HEK293 (cell line): Measurements from ENCODE around the gene RIT1.

Experiments used
- CTCF ChIA-PET: fragments of 350-600 bp; formaldehyde crosslinking; extraction: SDS; loops from one replicate; lab custom pipeline; 2021; ENCODE audit warnings: antibody characterized with exemption; lab: Yijun Ruan, JAX
- POLR2A ChIA-PET: fragments of 300-600 bp; formaldehyde crosslinking; extraction: SDS; loops from one replicate; lab custom pipeline; 2020; ENCODE audit warnings: antibody characterized with exemption, inconsistent platforms; lab: Yijun Ruan, JAX
- H3K27ac ChIP-seq: fragments of 200-500 bp; sonication (Bioruptor generic); 2 replicates; pipeline ENCODE4 v1.5.1; 2014; ENCODE audit warnings: low read depth, low read length, control low read depth, inconsistent platforms; ENCODE audit errors: extremely low read depth
- H3K36me3 ChIP-seq, 2 experiments: fragments of 200-500 bp in 1 of 2; sonication (Bioruptor generic) in 1 of 2; 1 replicate in 1 of 2; 2 replicates in 1 of 2; pipeline ENCODE4 v1.5.1; 2014 to 2017; ENCODE audit warnings: inconsistent platforms in 2 of 2, low read length in 2 of 2; ENCODE audit not compliant: control insufficient read depth in 2 of 2, insufficient read depth in 1 of 2
- H3K4me1 ChIP-seq: fragments of 200-500 bp; sonication (Bioruptor generic); 2 replicates; pipeline ENCODE4 v1.5.1; 2014; ENCODE audit warnings: mild to moderate bottlenecking, low read length, inconsistent platforms; ENCODE audit not compliant: control insufficient read depth, insufficient read depth
- H3K4me3 ChIP-seq: 2 replicates; pipeline ENCODE4 v1.5.1; 2011; ENCODE audit warnings: low read depth, mild to moderate bottlenecking, control low read depth, low read length, moderate library complexity
- H3K9me3 ChIP-seq: fragments of 200-500 bp; sonication (Bioruptor generic); 2 replicates; pipeline ENCODE4 v1.5.1; 2014; ENCODE audit warnings: low read depth, low read length, inconsistent platforms; ENCODE audit not compliant: control insufficient read depth, insufficient read depth
- BCL11A ChIP-seq: fragments of 450-650 bp; formaldehyde crosslinking; IDR thresholded peaks from 2 replicates; pipeline ENCODE4 v1.5.1; 2016; ENCODE audit warnings: low read depth, missing biosample characterization, missing genetic modification characterization
- SCRT1 ChIP-seq: fragments of 450-650 bp; formaldehyde crosslinking; IDR thresholded peaks from 2 replicates; pipeline ENCODE4 v1.5.1; 2016; ENCODE audit warnings: missing biosample characterization, missing genetic modification characterization, borderline replicate concordance
- SCRT2 ChIP-seq: fragments of 450-650 bp; formaldehyde crosslinking; IDR thresholded peaks from 2 replicates; pipeline ENCODE4 v1.5.1; 2016; ENCODE audit warnings: missing biosample characterization, missing genetic modification characterization
- ZEB2 ChIP-seq: fragments of 450-650 bp; formaldehyde crosslinking; IDR thresholded peaks from 2 replicates; pipeline ENCODE4 v1.5.1; 2016; ENCODE audit warnings: missing biosample characterization, missing genetic modification characterization
- ZNF37A ChIP-seq: fragments of 450-650 bp; IDR thresholded peaks from 2 replicates; pipeline ENCODE4 v1.5.1; 2018; ENCODE audit warnings: missing biosample characterization, missing genetic modification characterization
- ZNF501 ChIP-seq: fragments of 450-650 bp; formaldehyde crosslinking; IDR thresholded peaks from 2 replicates; pipeline ENCODE4 v1.5.1; 2016; ENCODE audit warnings: missing biosample characterization, missing genetic modification characterization
- ZXDB ChIP-seq: fragments of 450-650 bp; formaldehyde crosslinking; IDR thresholded peaks from 2 replicates; pipeline ENCODE4 v1.5.1; 2016; ENCODE audit warnings: missing biosample characterization, missing genetic modification characterization
- TF ChIP-seq, protein P1 (sequence below): fragments of 450-650 bp; formaldehyde crosslinking; conservative IDR thresholded peaks from 2 replicates; pipeline ENCODE4 v1.5.1; 2016; ENCODE audit warnings: low read depth, missing biosample characterization, missing genetic modification characterization
- TF ChIP-seq, protein P2 (sequence below): fragments of 450-650 bp; formaldehyde crosslinking; IDR thresholded peaks from 2 replicates; pipeline ENCODE4 v1.5.1; 2016; ENCODE audit warnings: missing biosample characterization, missing genetic modification characterization

The RIT1 gene

GRCh38 chr1:155944444-155944799, 33.3 kb upstream of the RIT1 start:
- Histone ChIP-seq H3K27ac (peak overlapping the region; percentile 26; the same call in 1 of the 2 replicates), H3K9me3 (no peaks in the 10 kb centered on the region), H3K4me3 (no peak overlapping the region), H3K4me1 (peaks cover 19% of the 10 kb centered on the region), H3K36me3 (peaks cover 9 to 31% of the 10 kb centered on the region in 2 experiments)
- ChIA-PET CTCF (interaction anchor here (0.6 to 1.9 kb wide), 7 partner anchors 15 to 973 kb away, joined by 3 to 7 read pairs (median 4); no protein-coding TSS in a partner anchor), POLR2A (interaction anchor here (0.8 to 2.4 kb wide), 4 partner anchors 10 to 129 kb away, joined by 3 to 10 read pairs (median 4); partner anchors contain the start of gene KHDC4)
- no peak for TF ChIP-seq ZXDB (tag by site-specific recombination)
- no peak for TF ChIP-seq ZEB2 (tag by site-specific recombination)
- TF ChIP-seq, protein P1, sequence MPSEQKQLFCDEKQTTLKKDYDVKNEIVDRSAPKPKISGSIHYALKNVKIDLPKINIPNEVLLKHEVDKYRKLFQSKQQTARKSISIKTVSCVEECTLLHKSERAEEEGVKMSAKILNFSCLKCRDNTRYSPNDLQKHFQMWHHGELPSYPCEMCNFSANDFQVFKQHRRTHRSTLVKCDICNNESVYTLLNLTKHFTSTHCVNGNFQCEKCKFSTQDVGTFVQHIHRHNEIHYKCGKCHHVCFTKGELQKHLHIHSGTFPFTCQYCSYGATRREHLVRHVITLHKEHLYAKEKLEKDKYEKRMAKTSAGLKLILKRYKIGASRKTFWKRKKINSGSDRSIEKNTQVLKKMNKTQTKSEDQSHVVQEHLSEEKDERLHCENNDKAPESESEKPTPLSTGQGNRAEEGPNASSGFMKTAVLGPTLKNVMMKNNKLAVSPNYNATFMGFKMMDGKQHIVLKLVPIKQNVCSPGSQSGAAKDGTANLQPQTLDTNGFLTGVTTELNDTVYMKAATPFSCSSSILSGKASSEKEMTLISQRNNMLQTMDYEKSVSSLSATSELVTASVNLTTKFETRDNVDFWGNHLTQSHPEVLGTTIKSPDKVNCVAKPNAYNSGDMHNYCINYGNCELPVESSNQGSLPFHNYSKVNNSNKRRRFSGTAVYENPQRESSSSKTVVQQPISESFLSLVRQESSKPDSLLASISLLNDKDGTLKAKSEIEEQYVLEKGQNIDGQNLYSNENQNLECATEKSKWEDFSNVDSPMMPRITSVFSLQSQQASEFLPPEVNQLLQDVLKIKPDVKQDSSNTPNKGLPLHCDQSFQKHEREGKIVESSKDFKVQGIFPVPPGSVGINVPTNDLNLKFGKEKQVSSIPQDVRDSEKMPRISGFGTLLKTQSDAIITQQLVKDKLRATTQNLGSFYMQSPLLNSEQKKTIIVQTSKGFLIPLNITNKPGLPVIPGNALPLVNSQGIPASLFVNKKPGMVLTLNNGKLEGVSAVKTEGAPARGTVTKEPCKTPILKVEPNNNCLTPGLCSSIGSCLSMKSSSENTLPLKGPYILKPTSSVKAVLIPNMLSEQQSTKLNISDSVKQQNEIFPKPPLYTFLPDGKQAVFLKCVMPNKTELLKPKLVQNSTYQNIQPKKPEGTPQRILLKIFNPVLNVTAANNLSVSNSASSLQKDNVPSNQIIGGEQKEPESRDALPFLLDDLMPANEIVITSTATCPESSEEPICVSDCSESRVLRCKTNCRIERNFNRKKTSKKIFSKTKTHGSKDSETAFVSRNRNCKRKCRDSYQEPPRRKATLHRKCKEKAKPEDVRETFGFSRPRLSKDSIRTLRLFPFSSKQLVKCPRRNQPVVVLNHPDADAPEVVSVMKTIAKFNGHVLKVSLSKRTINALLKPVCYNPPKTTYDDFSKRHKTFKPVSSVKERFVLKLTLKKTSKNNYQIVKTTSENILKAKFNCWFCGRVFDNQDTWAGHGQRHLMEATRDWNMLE (tag by site-specific recombination) = no peak
- no peak for TF ChIP-seq ZNF501 (tag by site-specific recombination)

DNA sequence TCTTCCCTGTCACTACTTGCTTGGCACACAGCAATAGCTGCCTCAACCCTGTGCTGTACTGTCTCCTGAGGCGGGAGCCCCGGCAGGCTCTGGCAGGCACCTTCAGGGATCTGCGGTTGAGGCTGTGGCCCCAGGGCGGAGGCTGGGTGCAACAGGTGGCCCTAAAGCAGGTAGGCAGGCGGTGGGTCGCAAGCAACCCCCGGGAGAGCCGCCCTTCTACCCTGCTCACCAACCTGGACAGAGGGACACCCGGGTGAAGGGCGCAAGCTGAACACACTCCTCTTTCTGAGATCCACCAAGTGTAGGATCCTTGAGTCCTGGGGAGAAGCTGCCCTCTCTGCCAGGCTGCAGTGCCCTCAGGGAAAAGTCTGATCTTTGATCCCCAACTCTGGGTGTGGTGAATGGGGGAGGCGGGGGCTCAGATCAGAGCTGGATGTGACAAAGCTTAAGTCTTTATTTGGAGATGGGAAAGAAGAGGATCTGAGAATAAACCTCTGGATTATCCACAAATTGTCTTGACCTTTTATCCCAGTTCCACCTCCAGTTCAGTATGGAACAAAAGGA, 31.5 kb upstream of the RIT1 start:
- POLR2A ChIA-PET = interaction anchor here (1.0 to 1.2 kb wide), 3 partner anchors 10 to 109 kb away, joined by 3 to 4 read pairs (median 4); no protein-coding TSS in a partner anchor
- TF ChIP-seq ZNF37A (tag by site-specific recombination) (no peak), SCRT2 (peak; percentile 97), SCRT1 (tag by site-specific recombination) (peak; percentile 80; the same call in 1 of the 2 replicates)
- TF ChIP-seq, all 188 proteins: peak for 2

DNA sequence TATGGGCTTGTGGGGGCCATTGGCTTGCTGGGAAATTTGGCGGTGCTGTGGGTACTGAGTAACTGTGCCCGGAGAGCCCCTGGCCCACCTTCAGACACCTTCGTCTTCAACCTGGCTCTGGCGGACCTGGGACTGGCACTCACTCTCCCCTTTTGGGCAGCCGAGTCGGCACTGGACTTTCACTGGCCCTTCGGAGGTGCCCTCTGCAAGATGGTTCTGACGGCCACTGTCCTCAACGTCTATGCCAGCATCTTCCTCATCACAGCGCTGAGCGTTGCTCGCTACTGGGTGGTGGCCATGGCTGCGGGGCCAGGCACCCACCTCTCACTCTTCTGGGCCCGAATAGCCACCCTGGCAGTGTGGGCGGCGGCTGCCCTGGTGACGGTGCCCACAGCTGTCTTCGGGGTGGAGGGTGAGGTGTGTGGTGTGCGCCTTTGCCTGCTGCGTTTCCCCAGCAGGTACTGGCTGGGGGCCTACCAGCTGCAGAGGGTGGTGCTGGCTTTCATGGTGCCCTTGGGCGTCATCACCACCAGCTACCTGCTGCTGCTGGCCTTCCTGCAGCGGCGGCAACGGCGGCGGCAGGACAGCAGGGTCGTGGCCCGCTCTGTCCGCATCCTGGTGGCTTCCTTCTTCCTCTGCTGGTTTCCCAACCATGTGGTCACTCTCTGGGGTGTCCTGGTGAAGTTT, 30.8 kb upstream of the RIT1 start:
- Histone ChIP-seq H3K9me3 (no peaks in the 10 kb centered on the region), H3K4me1 (peaks cover 19% of the 10 kb centered on the region), H3K36me3 (peaks cover 0 to 10% of the 10 kb centered on the region in 2 experiments; a peak in 1 of 3 replicates), H3K4me3 (no peak overlapping the region), H3K27ac (peak overlapping the region; percentile 81)
- TF ChIP-seq, protein P2, sequence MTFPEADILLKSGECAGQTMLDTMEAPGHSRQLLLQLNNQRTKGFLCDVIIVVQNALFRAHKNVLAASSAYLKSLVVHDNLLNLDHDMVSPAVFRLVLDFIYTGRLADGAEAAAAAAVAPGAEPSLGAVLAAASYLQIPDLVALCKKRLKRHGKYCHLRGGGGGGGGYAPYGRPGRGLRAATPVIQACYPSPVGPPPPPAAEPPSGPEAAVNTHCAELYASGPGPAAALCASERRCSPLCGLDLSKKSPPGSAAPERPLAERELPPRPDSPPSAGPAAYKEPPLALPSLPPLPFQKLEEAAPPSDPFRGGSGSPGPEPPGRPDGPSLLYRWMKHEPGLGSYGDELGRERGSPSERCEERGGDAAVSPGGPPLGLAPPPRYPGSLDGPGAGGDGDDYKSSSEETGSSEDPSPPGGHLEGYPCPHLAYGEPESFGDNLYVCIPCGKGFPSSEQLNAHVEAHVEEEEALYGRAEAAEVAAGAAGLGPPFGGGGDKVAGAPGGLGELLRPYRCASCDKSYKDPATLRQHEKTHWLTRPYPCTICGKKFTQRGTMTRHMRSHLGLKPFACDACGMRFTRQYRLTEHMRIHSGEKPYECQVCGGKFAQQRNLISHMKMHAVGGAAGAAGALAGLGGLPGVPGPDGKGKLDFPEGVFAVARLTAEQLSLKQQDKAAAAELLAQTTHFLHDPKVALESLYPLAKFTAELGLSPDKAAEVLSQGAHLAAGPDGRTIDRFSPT (tag by site-specific recombination) = 0 out of 2 replicates have a peak, but pooled peaks have one; percentile 45
- no peak for TF ChIP-seq BCL11A
- POLR2A ChIA-PET = interaction anchor here (1.2 to 2.1 kb wide), 3 partner anchors 34 to 110 kb away, joined by 3 to 12 read pairs (median 3); partner anchors contain the start of gene ARHGEF2
- CTCF ChIA-PET = interaction anchor here (0.6 to 0.8 kb wide), 2 partner anchors 10 to 137 kb away, joined by 3 read pairs; no protein-coding TSS in a partner anchor

More for the DNA sequence above, 31.5 kb upstream of the RIT1 start:
- peaks cover 19% of the 10 kb centered on the region for H3K4me1 ChIP-seq
- no peak overlapping the region for H3K4me3 ChIP-seq
- peaks cover 0 to 17% of the 10 kb centered on the region in 2 experiments; a peak in 2 of 3 replicates for H3K36me3 ChIP-seq
- H3K9me3 ChIP-seq = no peaks in the 10 kb centered on the region
- CTCF ChIA-PET = interaction anchor here (0.6 to 1.9 kb wide), 5 partner anchors 10 to 179 kb away, joined by 3 to 6 read pairs (median 3); no protein-coding TSS in a partner anchor
- H3K27ac ChIP-seq = no peak overlapping the region
